Ascending aorta (tissue), 2 donors: Measurements from ENCODE around the gene TARS2. TPM values are rescaled to one million over a fixed set of nuclear protein-coding genes. Genes with fewer than 3 reads are reported as not detected.

ENCODE experiments used
- DNase-seq, 2 donors: peaks; one replicate each; pipeline ENCODE4 v3.0.0-alpha.2; 2019; ENCODE audit warnings: low spot score in 2 of 2
- H3K27ac ChIP-seq, 2 donors: fragments of 200-600 bp; sonication (generic); one replicate each; pipeline ENCODE4 v1.5.1; 2016 to 2017; ENCODE audit warnings: mild to moderate bottlenecking in 1 of 2
- H3K27me3 ChIP-seq: fragments of 200-600 bp; sonication (generic); one replicate; pipeline ENCODE4 v1.5.1; 2017
- H3K36me3 ChIP-seq, 2 donors: fragments of 200-600 bp; sonication (generic); one replicate each; pipeline ENCODE4 v1.5.1; 2016
- H3K4me1 ChIP-seq, 2 donors: fragments of 200-600 bp; sonication (generic); one replicate each; pipeline ENCODE4 v1.5.1; 2016 to 2017; ENCODE audit warnings: mild to moderate bottlenecking in 1 of 2
- H3K4me3 ChIP-seq, 2 donors: fragments of 200-600 bp; sonication (generic); one replicate each; pipeline ENCODE4 v1.5.1; 2016 to 2017; ENCODE audit warnings: mild to moderate bottlenecking in 1 of 2
- H3K9me3 ChIP-seq, 2 donors: fragments of 200-600 bp; sonication (generic); one replicate each; pipeline ENCODE4 v1.5.1; 2016
- CTCF ChIP-seq, 3 experiments: fragments of 200-600 bp in 2 of 3; fragments of 450-650 bp in 1 of 3; sonication (generic) in 2 of 3; IDR thresholded peaks; one replicate each; pipeline ENCODE4 v1.5.1; 2016 to 2019; ENCODE audit warnings: antibody characterized with exemption in 3 of 3, mild to moderate bottlenecking in 1 of 3, moderate library complexity in 1 of 3
- intact Hi-C: fragments of 100-400 bp; cut with DNase I; formaldehyde crosslinking; loops from one replicate; pipeline ENCODE4 v1.15.1; 2023
- total RNA-seq: library from RNA; depleted of rRNA; stranded (reverse); fragments of >200 nt; gene quantifications from one replicate; pipeline ENCODE4 v1.1.0, GENCODE V29; 2016

The TARS2 gene
- total RNA-seq, 1 donor from 2014 or later: 10.9 TPM

- Histone ChIP-seq H3K9me3 (no peaks in the 10 kb centered on the region), H3K4me1 (peaks cover 6 to 12% of the 10 kb centered on the region in 2 donors), H3K27me3 (no peaks in the 10 kb centered on the region), H3K27ac (no peak overlapping the region), H3K36me3 (no peaks in the 10 kb centered on the region), H3K4me3 (no peak overlapping the region)
- intact Hi-C loops: no loop called here
- TF ChIP-seq CTCF (IDR thresholded peaks at IDR 0.05): no peak
- no peak for DNase-seq
Measured at GRCh38 chr1:150529017-150529416, 41.8 kb downstream of the TARS2 start.

- intact Hi-C loops: loop anchor here (5.0 to 10.0 kb wide), 2 partner anchors 43 to 166 kb away; partner anchors contain the start of genes RPRD2 and TARS2
- H3K27me3 ChIP-seq: no peaks in the 10 kb centered on the region
- no peak for DNase-seq
- H3K4me1 ChIP-seq: peaks cover 10 to 15% of the 10 kb centered on the region in 2 donors
- H3K9me3 ChIP-seq: no peaks in the 10 kb centered on the region
- H3K4me3 ChIP-seq: no peak overlapping the region
- H3K36me3 ChIP-seq: no peaks in the 10 kb centered on the region
- no peak overlapping the region for H3K27ac ChIP-seq
- no peak for TF ChIP-seq CTCF (IDR thresholded peaks at IDR 0.05)
Measured at GRCh38 chr1:150530491-150531159, 43.4 kb downstream of the TARS2 start.

- H3K27me3 ChIP-seq: no peaks in the 10 kb centered on the region
- H3K27ac ChIP-seq: peak overlapping the region; percentile 89 to 92
- no peaks in the 10 kb centered on the region for H3K36me3 ChIP-seq
- TF ChIP-seq CTCF (IDR thresholded peaks at IDR 0.05): no peak
- intact Hi-C loops: loop anchor here (1.0 to 10.0 kb wide), 5 partner anchors 18 to 168 kb away; partner anchors contain the start of genes FALEC, RPRD2 and TARS2
- no peaks in the 10 kb centered on the region for H3K9me3 ChIP-seq
- peak overlapping the region; percentile 12 to 31 for H3K4me3 ChIP-seq
- no peak for DNase-seq
- H3K4me1 ChIP-seq: peaks cover 20 to 25% of the 10 kb centered on the region in 2 donors
Measured at GRCh38 chr1:150532860-150533259, 45.6 kb downstream of the TARS2 start.

GRCh38 chr1:150534002-150534401, 46.8 kb downstream of the TARS2 start:
- Histone ChIP-seq H3K9me3 (no peaks in the 10 kb centered on the region), H3K27ac (peak overlapping the region; percentile 89 to 92), H3K36me3 (no peaks in the 10 kb centered on the region), H3K4me3 (no peak overlapping the region), H3K27me3 (no peaks in the 10 kb centered on the region), H3K4me1 (peaks cover 25 to 30% of the 10 kb centered on the region in 2 donors)
- intact Hi-C loops: loop anchor here (5.0 to 10.0 kb wide), 2 partner anchors 47 to 169 kb away; partner anchors contain the start of genes RPRD2 and TARS2
- no peak for TF ChIP-seq CTCF (IDR thresholded peaks at IDR 0.05)
- DNase-seq: no peak

GRCh38 chr1:150535511-150536287, 48.5 kb downstream of the TARS2 start:
- peak overlapping the region; percentile 89 to 92 for H3K27ac ChIP-seq
- no peaks in the 10 kb centered on the region for H3K27me3 ChIP-seq
- no peaks in the 10 kb centered on the region for H3K36me3 ChIP-seq
- no peak for DNase-seq
- H3K4me3 ChIP-seq: no peak overlapping the region
- H3K9me3 ChIP-seq: no peaks in the 10 kb centered on the region
- peaks cover 25 to 30% of the 10 kb centered on the region in 2 donors for H3K4me1 ChIP-seq
- TF ChIP-seq CTCF (IDR thresholded peaks at IDR 0.05): no peak
- intact Hi-C loops: loop anchor here (10.0 kb wide), 1 partner anchor 171 kb away; the partner anchor contains the start of gene RPRD2
